Tibial nerve (tissue), 4 donors: Measurements from ENCODE around the gene ANO2. TPM values are rescaled to one million over a fixed set of nuclear protein-coding genes. Genes with fewer than 3 reads are reported as not detected.

ENCODE experiments used
- DNase-seq, 2 donors: peaks; one replicate each; pipeline ENCODE4 v3.0.0-alpha.2; 2019; ENCODE audit warnings: low spot score in 2 of 2
- H3K27ac ChIP-seq, 4 donors: fragments of 200-600 bp; sonication (generic) in 3 of 4; one replicate each; pipeline ENCODE4 v1.5.1; 2017 to 2019; ENCODE audit warnings: mild to moderate bottlenecking in 1 of 4
- H3K27me3 ChIP-seq, 2 donors: fragments of 200-600 bp; sonication (generic) in 1 of 2; one replicate each; pipeline versions ENCODE4 v1.5.1 to v1.6.0; 2017 to 2019
- H3K36me3 ChIP-seq, 3 donors: fragments of 200-600 bp; sonication (generic); one replicate each; pipeline ENCODE4 v1.5.1; 2018 to 2019
- H3K4me1 ChIP-seq, 4 donors: fragments of 200-600 bp; sonication (generic) in 3 of 4; one replicate each; pipeline ENCODE4 v1.5.1; 2017 to 2019
- H3K4me3 ChIP-seq, 4 donors: fragments of 200-600 bp; sonication (generic) in 3 of 4; one replicate each; pipeline ENCODE4 v1.5.1; 2017 to 2019; ENCODE audit warnings: mild to moderate bottlenecking in 1 of 4, moderate library complexity in 1 of 4
- H3K9me3 ChIP-seq, 4 donors: fragments of 200-600 bp; sonication (generic) in 3 of 4; one replicate each; pipeline ENCODE4 v1.5.1; 2017 to 2019
- EP300 ChIP-seq, 2 donors: sonication (generic); formaldehyde crosslinking; IDR thresholded peaks; one replicate each; pipeline ENCODE4 v1.6.1; 2017; ENCODE audit warnings: antibody characterized with exemption in 2 of 2, mild to moderate bottlenecking in 1 of 2
- POLR2A ChIP-seq, 2 donors: fragments of 450-650 bp; IDR thresholded peaks; one replicate each; pipeline ENCODE4 v1.6.1; 2017; ENCODE audit warnings: antibody characterized with exemption in 2 of 2, mild to moderate bottlenecking in 2 of 2, moderate library complexity in 2 of 2
- WGBS, 2 donors: methylation state at CpG; one replicate each; pipeline ENCODE4 v1.1.5; 2018; 5-methylcytosine and 5-hydroxymethylcytosine counted together
- total RNA-seq, 4 donors: library from RNA; depleted of rRNA; stranded (reverse); fragments of >200 nt; gene quantifications; one replicate each; pipeline ENCODE4 v1.1.0, GENCODE V29; 2016
- TF ChIP-seq, protein P1 (sequence below), 5 experiments: fragments of 200-600 bp in 3 of 5; fragments of 450-650 bp in 2 of 5; sonication (generic) in 3 of 5; IDR thresholded peaks; one replicate each; pipeline ENCODE4 v1.5.1; 2016 to 2019; ENCODE audit warnings: antibody characterized with exemption in 5 of 5, mild to moderate bottlenecking in 3 of 5, moderate library complexity in 2 of 5

The ANO2 gene
- total RNA-seq, 4 donors from 2014 or later: 13.8 to 23.2 (median 21.3) TPM

DNA sequence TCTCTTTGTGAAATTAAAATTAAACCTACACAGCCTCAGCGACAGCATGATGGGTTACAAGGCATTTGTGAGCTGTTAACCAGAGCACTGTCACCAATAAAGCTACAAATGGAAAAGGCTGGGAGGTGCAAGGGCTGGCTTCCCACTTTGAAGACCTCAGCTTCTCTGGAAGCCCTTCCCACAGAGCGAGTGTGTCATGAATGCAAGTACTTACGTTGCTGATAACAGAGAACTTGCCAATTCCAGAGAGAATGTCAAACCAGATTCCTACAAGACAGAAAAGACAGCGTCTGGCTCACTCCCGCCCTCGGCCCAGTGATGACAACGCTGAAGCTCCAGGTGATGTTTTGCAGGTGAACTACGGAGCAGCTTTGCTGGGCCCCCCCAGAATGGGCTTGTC, 367.3 kb downstream of the ANO2 start:
- H3K27me3 ChIP-seq: no peaks in the 10 kb centered on the region
- H3K27ac ChIP-seq: no peak overlapping the region
- peaks cover 0 to 22% (median 1%) of the 10 kb centered on the region in 4 donors for H3K4me1 ChIP-seq
- 75 to 78% methylated on average over 8 of the region's 8 CpGs for WGBS, 2 donors
- DNase-seq: no peak
- TF ChIP-seq EP300 (IDR thresholded peaks at IDR 0.05): no peak
- TF ChIP-seq, protein P1, sequence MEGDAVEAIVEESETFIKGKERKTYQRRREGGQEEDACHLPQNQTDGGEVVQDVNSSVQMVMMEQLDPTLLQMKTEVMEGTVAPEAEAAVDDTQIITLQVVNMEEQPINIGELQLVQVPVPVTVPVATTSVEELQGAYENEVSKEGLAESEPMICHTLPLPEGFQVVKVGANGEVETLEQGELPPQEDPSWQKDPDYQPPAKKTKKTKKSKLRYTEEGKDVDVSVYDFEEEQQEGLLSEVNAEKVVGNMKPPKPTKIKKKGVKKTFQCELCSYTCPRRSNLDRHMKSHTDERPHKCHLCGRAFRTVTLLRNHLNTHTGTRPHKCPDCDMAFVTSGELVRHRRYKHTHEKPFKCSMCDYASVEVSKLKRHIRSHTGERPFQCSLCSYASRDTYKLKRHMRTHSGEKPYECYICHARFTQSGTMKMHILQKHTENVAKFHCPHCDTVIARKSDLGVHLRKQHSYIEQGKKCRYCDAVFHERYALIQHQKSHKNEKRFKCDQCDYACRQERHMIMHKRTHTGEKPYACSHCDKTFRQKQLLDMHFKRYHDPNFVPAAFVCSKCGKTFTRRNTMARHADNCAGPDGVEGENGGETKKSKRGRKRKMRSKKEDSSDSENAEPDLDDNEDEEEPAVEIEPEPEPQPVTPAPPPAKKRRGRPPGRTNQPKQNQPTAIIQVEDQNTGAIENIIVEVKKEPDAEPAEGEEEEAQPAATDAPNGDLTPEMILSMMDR (IDR thresholded peaks at IDR 0.05): no peak
- no peak for TF ChIP-seq POLR2A (IDR thresholded peaks at IDR 0.05)
- no peaks in the 10 kb centered on the region for H3K9me3 ChIP-seq
- no peaks in the 10 kb centered on the region for H3K36me3 ChIP-seq
- H3K4me3 ChIP-seq: no peak overlapping the region

DNA sequence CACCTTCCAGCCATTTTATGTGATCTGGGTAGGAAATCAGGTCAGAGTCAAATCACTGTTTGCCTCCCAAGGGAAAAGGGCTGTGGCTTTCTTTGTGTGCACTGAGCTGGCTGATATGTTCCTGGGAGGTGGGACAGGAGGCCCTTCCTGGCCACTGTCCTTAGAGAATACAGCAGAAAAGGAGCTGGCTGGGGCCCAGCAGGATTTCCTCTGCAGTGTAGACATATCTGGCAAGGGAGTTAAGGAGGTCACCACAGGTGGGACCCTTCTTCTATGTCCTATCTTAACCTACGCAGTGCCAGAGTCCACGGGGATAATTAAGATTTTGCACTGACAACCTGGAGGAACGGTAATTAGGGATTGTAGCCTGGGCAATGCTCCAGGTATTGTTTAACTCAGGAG, 367.8 kb downstream of the ANO2 start:
- Histone ChIP-seq H3K27me3 (no peaks in the 10 kb centered on the region), H3K9me3 (no peaks in the 10 kb centered on the region), H3K27ac (no peak overlapping the region), H3K4me3 (no peak overlapping the region), H3K4me1 (peaks cover 0 to 17% (median 1%) of the 10 kb centered on the region in 4 donors), H3K36me3 (no peaks in the 10 kb centered on the region)
- DNase-seq: no peak
- WGBS, 2 donors: 66 to 68% methylated on average over 3 of the region's 3 CpGs
- no peak for TF ChIP-seq POLR2A (IDR thresholded peaks at IDR 0.05)
- TF ChIP-seq, protein P1 (IDR thresholded peaks at IDR 0.05): no peak
- TF ChIP-seq EP300 (IDR thresholded peaks at IDR 0.05): no peak

DNA sequence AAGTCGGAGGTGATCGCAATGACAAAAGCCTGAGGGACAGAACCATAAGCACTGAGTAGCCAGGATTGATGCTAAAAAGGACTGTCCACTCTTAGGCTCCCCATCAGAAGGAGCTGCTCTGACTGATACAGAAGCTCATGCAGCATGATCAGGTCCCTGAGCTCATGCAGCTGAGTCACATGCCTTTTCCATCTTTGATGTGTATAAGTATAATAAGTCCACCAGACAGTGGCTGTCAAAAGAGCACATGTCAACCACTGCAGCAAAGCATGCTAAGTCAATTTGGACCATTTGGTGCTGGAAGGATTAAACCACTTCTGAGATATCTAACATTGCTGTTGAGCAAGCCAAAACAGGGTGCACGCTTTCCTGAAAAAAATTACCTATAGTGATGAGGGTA, 369.1 kb downstream of the ANO2 start:
- Histone ChIP-seq H3K36me3 (no peaks in the 10 kb centered on the region), H3K27me3 (no peaks in the 10 kb centered on the region), H3K9me3 (no peaks in the 10 kb centered on the region), H3K4me3 (no peak overlapping the region), H3K4me1 (peaks cover 0 to 5% (median 0%) of the 10 kb centered on the region in 4 donors), H3K27ac (no peak overlapping the region)
- TF ChIP-seq POLR2A (IDR thresholded peaks at IDR 0.05) (no peak), EP300 (IDR thresholded peaks at IDR 0.05) (no peak)
- TF ChIP-seq, protein P1 (IDR thresholded peaks at IDR 0.05): no peak
- 87 to 94% methylated on average over 3 of the region's 3 CpGs for WGBS, 2 donors
- DNase-seq: no peak

DNA sequence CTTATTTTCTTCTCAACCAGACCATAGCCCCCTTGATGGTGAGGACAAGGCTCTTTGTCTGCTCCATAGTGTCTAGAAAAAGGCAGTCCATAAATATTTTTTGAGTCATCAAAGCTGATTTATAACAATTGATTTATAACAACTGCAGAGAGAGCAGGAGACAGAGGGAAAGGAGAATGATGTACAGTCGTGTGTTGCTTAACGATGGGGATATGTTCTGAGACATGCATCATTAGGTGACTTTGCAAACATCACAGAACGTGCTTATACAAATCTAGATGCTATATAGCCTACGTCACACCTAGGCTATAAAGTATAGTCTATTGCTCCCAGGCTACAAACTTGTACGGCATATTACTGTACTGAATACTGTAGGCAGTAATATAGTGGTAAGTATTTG, 369.8 kb downstream of the ANO2 start:
- WGBS, 2 donors: 82 to 85% methylated on average over 5 of the region's 5 CpGs
- no peak overlapping the region for H3K27ac ChIP-seq
- no peak overlapping the region for H3K4me3 ChIP-seq
- H3K4me1 ChIP-seq: no peaks in the 10 kb centered on the region
- TF ChIP-seq POLR2A (IDR thresholded peaks at IDR 0.05): no peak
- TF ChIP-seq, protein P1 (IDR thresholded peaks at IDR 0.05): no peak
- no peak for TF ChIP-seq EP300 (IDR thresholded peaks at IDR 0.05)
- no peaks in the 10 kb centered on the region for H3K27me3 ChIP-seq
- no peaks in the 10 kb centered on the region for H3K36me3 ChIP-seq
- H3K9me3 ChIP-seq: no peaks in the 10 kb centered on the region
- DNase-seq: no peak

DNA sequence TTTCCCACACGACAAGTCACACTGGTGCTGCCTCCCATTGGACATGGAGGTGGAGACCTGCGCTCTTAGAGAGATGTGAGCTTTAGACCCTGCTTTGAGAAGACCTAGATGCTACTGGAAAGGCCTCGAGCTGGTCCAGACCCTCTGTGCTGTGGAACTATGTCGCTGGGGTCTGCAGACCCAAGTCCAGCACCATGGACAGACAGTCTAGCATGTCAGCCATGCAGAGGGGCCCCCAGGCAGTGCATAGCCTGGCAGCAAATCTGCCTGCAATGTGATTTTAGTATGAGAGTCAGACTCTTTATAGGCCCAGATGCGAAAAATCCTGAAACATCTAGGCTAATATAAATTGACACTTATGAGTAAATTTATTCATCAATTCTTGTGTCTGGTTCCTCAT, 371.7 kb downstream of the ANO2 start:
- no peak overlapping the region for H3K27ac ChIP-seq
- WGBS, 2 donors: 86 to 93% methylated on average over 5 of the region's 5 CpGs

More for the DNA sequence above, 371.7 kb downstream of the ANO2 start:
- H3K27me3 ChIP-seq: no peaks in the 10 kb centered on the region
- no peaks in the 10 kb centered on the region for H3K4me1 ChIP-seq
- no peaks in the 10 kb centered on the region for H3K9me3 ChIP-seq
- DNase-seq: no peak
- no peaks in the 10 kb centered on the region for H3K36me3 ChIP-seq
- no peak overlapping the region for H3K4me3 ChIP-seq
- TF ChIP-seq, protein P1 (IDR thresholded peaks at IDR 0.05): no peak
- no peak for TF ChIP-seq EP300 (IDR thresholded peaks at IDR 0.05)
